Measurements from ENCODE around the gene CRTC1.
"Not testable (repeated sequence)": the region's sequence is repeated elsewhere in the genome, so short reads cannot be mapped to it uniquely, and the experiment has no call there.

Gene CRTC1

GRCh38 chr19:18804139-18804601 lies 120.7 kb downstream of the CRTC1 start:
- DNase-seq (ENCODE audit: low spot score), result no peak

- DNase-seq (ENCODE audit: low spot score), result no peak
These were observed 121.2 kb downstream of the CRTC1 start for GRCh38 chr19:18804643-18805042.

- no peak for DNase-seq (ENCODE audit: low spot score)
These were observed 124.4 kb downstream of the CRTC1 start for GRCh38 chr19:18807861-18808331.

- DNase-seq (ENCODE audit: low spot score), result no peak
These were observed 125.8 kb downstream of the CRTC1 start for GRCh38 chr19:18809149-18809868.

GRCh38 chr19:18811638-18812037 lies 128.2 kb downstream of the CRTC1 start:
- not testable (repeated sequence) for DNase-seq (ENCODE audit: low spot score)

- no peak for DNase-seq (ENCODE audit: low spot score)
These were observed 130.6 kb downstream of the CRTC1 start for GRCh38 chr19:18814063-18814462.

GRCh38 chr19:18815673-18816072 lies 132.2 kb downstream of the CRTC1 start:
- DNase-seq (ENCODE audit: low spot score), result no peak

- DNase-seq (ENCODE audit: low spot score), result not testable (repeated sequence)
These were observed 133.2 kb downstream of the CRTC1 start for GRCh38 chr19:18816645-18817044.

GRCh38 chr19:18817574-18817973 lies 134.1 kb downstream of the CRTC1 start:
- no peak for DNase-seq (ENCODE audit: low spot score)

- no peak for DNase-seq (ENCODE audit: low spot score)
These were observed 145.3 kb downstream of the CRTC1 start for GRCh38 chr19:18828786-18829185.

- no peak for DNase-seq (ENCODE audit: low spot score)
These were observed 147.0 kb downstream of the CRTC1 start for GRCh38 chr19:18830488-18830887.

GRCh38 chr19:18831524-18832305 lies 148.2 kb downstream of the CRTC1 start, which contains the start of gene UPF1:
Gene UPF1, plus strand, starts transcription at chr19:18831959. Its CDS starts 251 bp downstream, at chr19:18832210.
- DNase-seq (ENCODE audit: low spot score), result peak; percentile 95
